ENCODE data around the gene RAB20.
"Not testable (repeated sequence)": the region's sequence is repeated elsewhere in the genome, so short reads cannot be mapped to it uniquely, and the experiment has no call there.

The RAB20 gene

GRCh38 chr13:110554227-110554836, 7.2 kb downstream of the RAB20 start:
- DNase-seq, result no peak

- no peak for DNase-seq
Measured at GRCh38 chr13:110553417-110553816, 8.1 kb downstream of the RAB20 start.

- peak in 1 of 2 donors; percentile 16 for DNase-seq
Measured at GRCh38 chr13:110552767-110553166, 8.8 kb downstream of the RAB20 start.

GRCh38 chr13:110551284-110551683, 10.2 kb downstream of the RAB20 start:
- DNase-seq, result no peak

GRCh38 chr13:110549795-110550160, 11.7 kb downstream of the RAB20 start:
- no peak for DNase-seq

- no peak for DNase-seq
Measured at GRCh38 chr13:110548891-110549794, 12.4 kb downstream of the RAB20 start.

- no peak for DNase-seq
Measured at GRCh38 chr13:110546926-110547325, 14.6 kb downstream of the RAB20 start.

GRCh38 chr13:110546378-110546777, 15.1 kb downstream of the RAB20 start:
- no peak for DNase-seq

- no peak for DNase-seq
Measured at GRCh38 chr13:110542169-110542796, 19.2 kb downstream of the RAB20 start.

- DNase-seq, result no peak
Measured at GRCh38 chr13:110541526-110541920, 20.0 kb downstream of the RAB20 start.

GRCh38 chr13:110540871-110541525, 20.5 kb downstream of the RAB20 start:
- no peak for DNase-seq

GRCh38 chr13:110539894-110540293, 21.6 kb downstream of the RAB20 start:
- no peak for DNase-seq

- DNase-seq, result no peak
Measured at GRCh38 chr13:110538632-110539031, 22.9 kb downstream of the RAB20 start.

- DNase-seq, result peak; percentile 12 to 31
Measured at GRCh38 chr13:110536006-110536693, 25.4 kb downstream of the RAB20 start.

GRCh38 chr13:110535526-110535925, 26.0 kb downstream of the RAB20 start:
- DNase-seq, result no peak

- DNase-seq, result no peak
Measured at GRCh38 chr13:110533771-110534670, 27.5 kb downstream of the RAB20 start.

GRCh38 chr13:110532258-110532657, 29.3 kb downstream of the RAB20 start:
- DNase-seq, result not testable (repeated sequence)

- DNase-seq, result peak in 1 of 2 donors; percentile 21
Measured at GRCh38 chr13:110531671-110532083, 29.8 kb downstream of the RAB20 start.

- DNase-seq, result no peak
Measured at GRCh38 chr13:110531100-110531499, 30.4 kb downstream of the RAB20 start.

GRCh38 chr13:110529522-110530311, 31.8 kb downstream of the RAB20 start:
- DNase-seq, result no peak

GRCh38 chr13:110528911-110529310, 32.6 kb downstream of the RAB20 start:
- DNase-seq, result no peak

All from hippocampal formation (tissue), 2 donors.